Transverse colon (tissue), 4 donors: ENCODE measurements around the gene PHLDA2.

ENCODE experiments used
- CTCF ChIP-seq, 5 experiments: fragments of 200-600 bp in 3 of 5; fragments of 450-650 bp in 2 of 5; sonication (generic) in 3 of 5; IDR thresholded peaks; 1 replicate in 2 of 5; 2 replicates in 3 of 5; pipeline ENCODE4 v1.5.1; 2016 to 2017; ENCODE audit warnings: antibody characterized with exemption in 5 of 5, inconsistent platforms in 3 of 5, mild to moderate bottlenecking in 2 of 5, moderate library complexity in 1 of 5
- EP300 ChIP-seq: sonication (generic); formaldehyde crosslinking; IDR thresholded peaks from one replicate; pipeline ENCODE4 v1.6.1; 2017; ENCODE audit warnings: antibody characterized with exemption, low read depth
- POLR2AphosphoS5 ChIP-seq, 3 donors: sonication (generic); formaldehyde crosslinking; IDR thresholded peaks; one replicate each; pipeline ENCODE4 v1.6.1; 2016; ENCODE audit warnings: antibody characterized with exemption in 3 of 3

GRCh38 chr11:2951231-2952110 is 22.3 kb upstream of the PHLDA2 start:
- no peak for TF ChIP-seq CTCF (IDR thresholded peaks at IDR 0.05)
- no peak for TF ChIP-seq POLR2AphosphoS5 (IDR thresholded peaks at IDR 0.05)
- no peak for TF ChIP-seq EP300
